Common myeloid progenitor, CD34-positive (primary cell): ENCODE data around the gene PRKAG2.

Experiments used
- CTCF ChIA-PET: fragments of 350-600 bp; sonication (Branson Sonifier 250); formaldehyde crosslinking; loops from one replicate; lab custom pipeline; 2021; ENCODE audit warnings: antibody characterized with exemption; lab: Charles Lee
- POLR2A ChIA-PET: fragments of 350-600 bp; sonication (Branson Sonifier 250); formaldehyde crosslinking; loops from one replicate; lab custom pipeline; 2021; ENCODE audit warnings: antibody characterized with exemption; lab: Charles Lee
- DNase-seq, 3 donors: peaks; one replicate each; pipeline versions ENCODE4 v3.0.0 to v3.0.0-alpha.2; 2013
- H3K27ac ChIP-seq, 2 experiments: 1 replicate in 1 of 2; 2 replicates in 1 of 2; pipeline ENCODE4 v1.7.0; 2013; ENCODE audit warnings: inconsistent platforms in 2 of 2, low read length in 2 of 2, mild to moderate bottlenecking in 2 of 2, low read depth in 1 of 2, moderate library complexity in 1 of 2; ENCODE audit not compliant: severe bottlenecking in 2 of 2, insufficient read depth in 1 of 2, poor library complexity in 1 of 2
- H3K27me3 ChIP-seq, 5 experiments: replicated peaks in 2 of 5; 1 replicate in 3 of 5; 2 replicates in 2 of 5; pipeline versions ENCODE4 v1.6.1 to v1.7.0; 2013; ENCODE audit warnings: low read length in 4 of 5, mild to moderate bottlenecking in 2 of 5, moderate library complexity in 2 of 5, inconsistent platforms in 1 of 5; ENCODE audit not compliant: insufficient read depth in 5 of 5, control insufficient read depth in 4 of 5
- H3K36me3 ChIP-seq, 4 experiments: 1 replicate in 2 of 4; 2 replicates in 2 of 4; pipeline versions ENCODE4 v1.6.1 to v1.7.0; 2013; ENCODE audit warnings: low read length in 3 of 4, control low read depth in 1 of 4, mild to moderate bottlenecking in 1 of 4; ENCODE audit not compliant: control insufficient read depth in 4 of 4, insufficient read depth in 4 of 4
- H3K4me1 ChIP-seq, 4 experiments: 1 replicate in 3 of 4; 2 replicates in 1 of 4; pipeline versions ENCODE4 v1.6.1 to v1.7.1; 2013; ENCODE audit warnings: low read length in 3 of 4, mild to moderate bottlenecking in 3 of 4, control low read depth in 1 of 4, inconsistent platforms in 1 of 4, moderate library complexity in 1 of 4; ENCODE audit not compliant: control insufficient read depth in 4 of 4, insufficient read depth in 4 of 4; ENCODE audit errors: control extremely low read depth in 1 of 4
- H3K4me3 ChIP-seq, 7 experiments: 1 replicate in 4 of 7; 2 replicates in 3 of 7; pipeline versions ENCODE4 v1.5.1 to v1.7.0; 2013; ENCODE audit warnings: mild to moderate bottlenecking in 7 of 7, low read length in 6 of 7, moderate library complexity in 6 of 7, inconsistent platforms in 2 of 7, low read depth in 2 of 7, control low read depth in 1 of 7; ENCODE audit not compliant: insufficient read depth in 4 of 7, control insufficient read depth in 1 of 7; ENCODE audit errors: extremely low read depth in 1 of 7
- H3K9me3 ChIP-seq, 5 experiments: 1 replicate in 4 of 5; 2 replicates in 1 of 5; pipeline versions ENCODE4 v1.6.1 to v1.7.1; 2013; ENCODE audit warnings: low read length in 4 of 5, mild to moderate bottlenecking in 2 of 5, inconsistent platforms in 1 of 5, low read depth in 1 of 5, moderate library complexity in 1 of 5; ENCODE audit not compliant: control insufficient read depth in 4 of 5, insufficient read depth in 2 of 5; ENCODE audit errors: control extremely low read depth in 1 of 5
- WGBS: methylation state at CpG from one replicate; pipeline ENCODE4 v1.1.5; 2013; ENCODE audit not compliant: insufficient coverage; 5-methylcytosine and 5-hydroxymethylcytosine counted together

The PRKAG2 gene

DNA sequence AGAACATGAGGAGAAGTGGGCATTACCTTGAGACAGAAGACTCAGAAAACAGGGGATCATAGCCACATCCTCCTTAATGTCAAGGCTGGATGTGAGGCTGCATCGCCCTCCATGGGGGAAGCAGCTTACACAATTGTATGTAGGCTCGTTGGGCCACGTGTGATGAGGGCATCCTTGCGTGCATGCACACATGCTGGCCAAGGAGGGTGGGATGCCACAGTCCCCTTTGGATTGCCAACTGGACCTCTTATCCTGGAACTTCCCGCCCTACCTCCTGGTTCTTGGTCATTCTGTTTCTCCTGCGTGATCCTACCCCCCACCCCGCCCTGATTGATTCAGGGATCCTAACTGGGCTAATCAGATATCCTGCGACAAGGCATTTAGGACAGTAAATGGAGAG is 102.0 kb downstream of the PRKAG2 start:
- H3K4me3 ChIP-seq: no peak overlapping the region
- H3K27me3 ChIP-seq: no peaks in the 10 kb centered on the region
- H3K27ac ChIP-seq: no peak overlapping the region
- peaks cover 2 to 15% (median 9%) of the 10 kb centered on the region in 4 experiments for H3K36me3 ChIP-seq
- H3K9me3 ChIP-seq: peaks cover 0 to 7% (median 3%) of the 10 kb centered on the region in 5 experiments
- CTCF ChIA-PET: interaction anchor here (0.8 kb wide), 1 partner anchor 8 kb away, joined by 3 read pairs; no protein-coding TSS in a partner anchor
- 96% methylated on average over 8 of the region's 8 CpGs for WGBS
- POLR2A ChIA-PET: no interaction called here
- no peaks in the 10 kb centered on the region for H3K4me1 ChIP-seq
- no peak for DNase-seq

DNA sequence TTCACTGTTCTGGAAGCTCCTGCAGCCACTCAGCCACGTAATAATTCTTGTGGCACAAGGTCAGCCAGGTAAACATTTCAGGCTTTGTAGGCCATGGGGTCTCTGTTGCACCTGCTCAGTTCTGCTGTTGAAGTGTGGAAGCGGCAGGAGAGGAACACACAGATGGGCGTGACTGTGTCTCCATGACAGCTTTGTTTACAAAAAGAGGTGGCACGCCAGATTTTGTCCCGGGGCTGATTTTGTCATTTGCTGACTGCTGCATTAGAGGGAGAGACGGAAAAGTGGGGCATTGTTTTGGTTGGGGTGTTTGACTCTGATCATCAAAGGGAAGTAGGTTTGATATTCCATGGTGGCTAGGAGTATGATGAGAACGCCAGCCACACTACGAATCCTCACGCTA is 103.1 kb downstream of the PRKAG2 start:
- Histone ChIP-seq H3K4me3 (no peak overlapping the region), H3K36me3 (peaks cover 0 to 15% (median 7%) of the 10 kb centered on the region in 4 experiments), H3K27ac (no peak overlapping the region), H3K4me1 (no peaks in the 10 kb centered on the region), H3K9me3 (peaks cover 0 to 7% (median 3%) of the 10 kb centered on the region in 5 experiments), H3K27me3 (no peaks in the 10 kb centered on the region)
- ChIA-PET CTCF (interaction anchor here (0.6 to 1.1 kb wide), 3 partner anchors 8 to 17 kb away, joined by 3 to 5 read pairs (median 3); no protein-coding TSS in a partner anchor), POLR2A (no interaction called here)
- 99% methylated on average over 6 of the region's 9 CpGs for WGBS
- no peak for DNase-seq

- POLR2A ChIA-PET: no interaction called here
- H3K4me1 ChIP-seq: no peaks in the 10 kb centered on the region
- H3K27ac ChIP-seq: no peak overlapping the region
- no peak overlapping the region for H3K4me3 ChIP-seq
- no peak for DNase-seq
- CTCF ChIA-PET: interaction anchor here (1.1 to 4.7 kb wide), 4 partner anchors 8 to 16 kb away, joined by 3 to 29 read pairs (median 4); no protein-coding TSS in a partner anchor
- no peaks in the 10 kb centered on the region for H3K27me3 ChIP-seq
- peaks cover 0 to 1% (median 0%) of the 10 kb centered on the region in 5 experiments for H3K9me3 ChIP-seq
- H3K36me3 ChIP-seq: peaks cover 4 to 20% (median 7%) of the 10 kb centered on the region in 4 experiments
- 98% methylated on average over 4 of the region's 4 CpGs for WGBS
Measured at GRCh38 chr7:151770232-151770631, 106.7 kb downstream of the PRKAG2 start.

DNA sequence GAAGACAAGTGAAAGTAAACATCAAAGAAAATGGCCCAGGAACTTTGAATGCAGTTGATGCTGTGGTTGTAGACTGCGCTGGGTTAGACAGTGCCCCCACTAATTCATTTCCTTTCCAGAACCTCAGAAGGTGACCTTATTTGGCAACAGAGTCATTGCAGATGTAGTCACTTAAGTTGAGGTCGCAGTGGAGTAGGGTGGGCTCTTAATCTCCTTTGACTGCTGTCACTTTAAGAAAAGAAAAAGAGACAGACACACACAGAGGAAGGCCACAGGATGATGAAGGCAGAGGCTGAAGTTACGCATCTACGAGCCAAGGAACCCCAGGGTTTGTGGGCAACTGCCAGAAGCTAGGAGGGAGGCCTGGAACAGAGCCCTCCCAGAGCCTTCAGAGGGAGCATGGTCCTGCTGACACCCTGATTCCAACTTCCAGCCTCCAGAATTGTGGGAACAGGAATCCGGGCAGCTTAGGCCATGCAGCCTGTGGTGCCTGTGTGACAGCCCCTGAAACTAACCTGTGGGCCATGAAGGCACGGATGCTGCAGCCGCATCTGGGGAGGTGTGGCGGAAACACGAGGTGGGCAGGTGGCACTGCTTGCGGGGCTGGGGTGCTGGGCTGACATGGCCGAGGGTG is 107.6 kb downstream of the PRKAG2 start:
- peak in 1 of 3 donors; percentile 27 for DNase-seq
- Histone ChIP-seq H3K9me3 (peaks cover 0 to 1% (median 0%) of the 10 kb centered on the region in 5 experiments), H3K36me3 (peaks cover 4 to 20% (median 10%) of the 10 kb centered on the region in 4 experiments), H3K4me3 (no peak overlapping the region), H3K27ac (no peak overlapping the region), H3K4me1 (no peaks in the 10 kb centered on the region), H3K27me3 (no peaks in the 10 kb centered on the region)
- CTCF ChIA-PET: interaction anchor here (1.1 to 4.7 kb wide), 5 partner anchors 9 to 138 kb away, joined by 3 to 29 read pairs (median 5); no protein-coding TSS in a partner anchor
- POLR2A ChIA-PET: no interaction called here
- 89% methylated on average over 10 of the region's 11 CpGs for WGBS

DNA sequence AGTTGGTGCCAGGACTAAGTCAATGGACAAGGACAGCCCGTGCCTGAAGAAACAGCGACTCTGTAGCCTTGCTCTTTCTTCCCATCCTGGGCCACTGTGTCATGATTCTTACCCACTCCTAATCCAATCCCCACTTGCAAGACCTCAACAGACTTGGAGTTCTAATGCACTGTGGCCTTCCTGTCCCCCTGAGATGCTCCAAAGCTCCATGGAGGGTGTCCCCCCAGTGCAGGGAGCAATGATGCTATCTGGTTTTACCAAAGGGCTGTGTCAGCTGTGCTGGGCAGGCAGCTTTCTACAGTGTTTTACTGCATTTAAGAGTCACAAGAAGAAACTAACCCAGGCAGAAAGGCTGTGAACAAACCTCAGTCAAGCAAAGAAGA is 108.1 kb downstream of the PRKAG2 start:
- WGBS: 100% methylated on average over 2 of the region's 2 CpGs
- ChIA-PET CTCF (interaction anchor here (1.5 to 4.7 kb wide), 4 partner anchors 10 to 138 kb away, joined by 3 to 29 read pairs (median 6); no protein-coding TSS in a partner anchor), POLR2A (no interaction called here)
- Histone ChIP-seq H3K4me1 (no peaks in the 10 kb centered on the region), H3K4me3 (no peak overlapping the region), H3K27me3 (no peaks in the 10 kb centered on the region), H3K9me3 (peaks cover 0 to 1% (median 0%) of the 10 kb centered on the region in 5 experiments), H3K36me3 (peaks cover 4 to 20% (median 11%) of the 10 kb centered on the region in 4 experiments), H3K27ac (no peak overlapping the region)
- no peak for DNase-seq

GRCh38 chr7:151767557-151767956 is 109.4 kb downstream of the PRKAG2 start:
- no peaks in the 10 kb centered on the region for H3K4me1 ChIP-seq
- 98% methylated on average over 4 of the region's 4 CpGs for WGBS
- H3K9me3 ChIP-seq: peaks cover 0 to 1% (median 0%) of the 10 kb centered on the region in 5 experiments
- no peak overlapping the region for H3K27ac ChIP-seq
- POLR2A ChIA-PET: no interaction called here
- H3K27me3 ChIP-seq: no peaks in the 10 kb centered on the region
- CTCF ChIA-PET: interaction anchor here (0.9 to 4.7 kb wide), 4 partner anchors 8 to 134 kb away, joined by 3 to 29 read pairs (median 6); no protein-coding TSS in a partner anchor
- DNase-seq: no peak
- H3K36me3 ChIP-seq: peaks cover 4 to 20% (median 11%) of the 10 kb centered on the region in 4 experiments
- no peak overlapping the region for H3K4me3 ChIP-seq
